ENCODE measurements around the gene PCARE. TPM values are rescaled to one million over a fixed set of nuclear protein-coding genes. Genes with fewer than 3 reads are reported as not detected.

PCARE gene
- total RNA-seq, 2 experiments from 2014 or later: not detected

DNA sequence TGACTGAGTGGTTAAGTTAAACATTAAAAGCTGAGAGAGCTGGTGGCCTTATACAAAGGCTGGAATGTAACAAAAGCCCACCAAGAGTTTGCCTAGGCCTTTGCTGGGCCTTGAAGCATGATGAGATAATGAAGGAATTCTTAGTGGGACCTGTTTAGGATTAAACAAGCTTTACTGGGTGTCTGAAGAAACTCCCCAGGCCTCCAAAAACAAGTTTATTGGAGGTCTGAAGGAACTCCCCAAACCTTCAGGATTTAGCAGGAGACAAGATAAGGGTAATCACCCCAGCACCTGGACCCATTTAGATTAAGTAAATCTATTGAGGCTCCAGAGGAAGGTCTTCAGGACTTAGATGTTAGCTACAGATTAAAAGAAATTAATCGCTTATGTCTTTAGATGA is 18.7 kb downstream of the PCARE start:
- Mint-ChIP-seq H3K27ac (no peak overlapping the region), H3K27me3 (no peaks in the 10 kb centered on the region), H3K9me3 (no peaks in the 10 kb centered on the region), H3K36me3 (ENCODE audit: low read depth) (no peaks in the 10 kb centered on the region), H3K4me3 (no peak overlapping the region), H3K4me1 (ENCODE audit: low read depth) (peaks cover 12% of the 10 kb centered on the region)
- POLR2A ChIA-PET: no interaction called here
- ATAC-seq (no peak), DNase-seq (no peak)
- CTCF ChIA-PET: no interaction called here
- TF ChIP-seq, protein P1, sequence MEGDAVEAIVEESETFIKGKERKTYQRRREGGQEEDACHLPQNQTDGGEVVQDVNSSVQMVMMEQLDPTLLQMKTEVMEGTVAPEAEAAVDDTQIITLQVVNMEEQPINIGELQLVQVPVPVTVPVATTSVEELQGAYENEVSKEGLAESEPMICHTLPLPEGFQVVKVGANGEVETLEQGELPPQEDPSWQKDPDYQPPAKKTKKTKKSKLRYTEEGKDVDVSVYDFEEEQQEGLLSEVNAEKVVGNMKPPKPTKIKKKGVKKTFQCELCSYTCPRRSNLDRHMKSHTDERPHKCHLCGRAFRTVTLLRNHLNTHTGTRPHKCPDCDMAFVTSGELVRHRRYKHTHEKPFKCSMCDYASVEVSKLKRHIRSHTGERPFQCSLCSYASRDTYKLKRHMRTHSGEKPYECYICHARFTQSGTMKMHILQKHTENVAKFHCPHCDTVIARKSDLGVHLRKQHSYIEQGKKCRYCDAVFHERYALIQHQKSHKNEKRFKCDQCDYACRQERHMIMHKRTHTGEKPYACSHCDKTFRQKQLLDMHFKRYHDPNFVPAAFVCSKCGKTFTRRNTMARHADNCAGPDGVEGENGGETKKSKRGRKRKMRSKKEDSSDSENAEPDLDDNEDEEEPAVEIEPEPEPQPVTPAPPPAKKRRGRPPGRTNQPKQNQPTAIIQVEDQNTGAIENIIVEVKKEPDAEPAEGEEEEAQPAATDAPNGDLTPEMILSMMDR (IDR thresholded peaks at IDR 0.05): no peak
- intact Hi-C loops (cut with micrococcal nuclease): no loop called here

GRCh38 chr2:29054430-29054829 is 19.9 kb downstream of the PCARE start:
- TF ChIP-seq, protein P1 (IDR thresholded peaks at IDR 0.05): no peak
- H3K9me3 Mint-ChIP-seq: no peaks in the 10 kb centered on the region
- H3K4me1 Mint-ChIP-seq (ENCODE audit: low read depth): peaks cover 5% of the 10 kb centered on the region
- no peaks in the 10 kb centered on the region for H3K27me3 Mint-ChIP-seq
- POLR2A ChIA-PET: interaction anchor here (0.8 kb wide), 1 partner anchor 79 kb away, joined by 3 read pairs; no protein-coding TSS in a partner anchor
- CTCF ChIA-PET: no interaction called here
- no peaks in the 10 kb centered on the region for H3K36me3 Mint-ChIP-seq (ENCODE audit: low read depth)
- no peak overlapping the region for H3K4me3 Mint-ChIP-seq
- no peak for DNase-seq
- intact Hi-C loops (cut with micrococcal nuclease): no loop called here
- no peak for ATAC-seq
- H3K27ac Mint-ChIP-seq: no peak overlapping the region

- Mint-ChIP-seq H3K36me3 (ENCODE audit: low read depth) (no peaks in the 10 kb centered on the region), H3K27me3 (no peaks in the 10 kb centered on the region), H3K9me3 (no peaks in the 10 kb centered on the region), H3K4me3 (no peak overlapping the region), H3K27ac (no peak overlapping the region), H3K4me1 (ENCODE audit: low read depth) (peaks cover 3% of the 10 kb centered on the region)
- no peak for ATAC-seq
- no peak for DNase-seq
- intact Hi-C loops (cut with micrococcal nuclease): no loop called here
- ChIA-PET CTCF (interaction anchor here (0.9 kb wide), 1 partner anchor 51 kb away, joined by 3 read pairs; no protein-coding TSS in a partner anchor), POLR2A (interaction anchor here (0.8 kb wide), 1 partner anchor 80 kb away, joined by 3 read pairs; no protein-coding TSS in a partner anchor)
- TF ChIP-seq, protein P1 (IDR thresholded peaks at IDR 0.05): no peak
Measured at GRCh38 chr2:29053670-29054400, 20.5 kb downstream of the PCARE start.

DNA sequence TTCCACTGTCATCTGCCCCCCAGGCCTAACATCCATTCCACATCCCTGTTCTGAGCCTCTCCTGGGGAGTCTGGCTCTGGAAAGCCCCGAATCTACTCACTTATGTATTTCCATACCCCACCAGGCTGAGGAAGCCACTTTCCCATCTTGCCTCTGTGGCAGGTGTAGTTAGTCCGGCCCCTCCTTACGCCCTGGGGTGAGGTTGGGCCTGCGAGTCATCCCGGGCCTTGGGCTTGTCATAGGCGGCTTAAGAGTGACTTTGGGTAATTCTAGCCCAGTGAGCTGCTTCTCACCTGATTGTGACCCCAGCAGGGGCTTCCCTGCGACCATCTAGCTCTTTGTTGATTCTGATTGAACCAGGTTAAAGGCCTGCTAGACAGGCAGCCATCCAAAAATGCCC is 21.1 kb downstream of the PCARE start:
- no peak overlapping the region for H3K4me3 Mint-ChIP-seq
- ChIA-PET CTCF (interaction anchor here (0.9 kb wide), 1 partner anchor 52 kb away, joined by 3 read pairs; no protein-coding TSS in a partner anchor), POLR2A (no interaction called here)
- H3K27me3 Mint-ChIP-seq: no peaks in the 10 kb centered on the region
- ATAC-seq (no peak), DNase-seq (peak; percentile 23)
- H3K4me1 Mint-ChIP-seq (ENCODE audit: low read depth): peaks cover 3% of the 10 kb centered on the region
- TF ChIP-seq, protein P1 (IDR thresholded peaks at IDR 0.05): no peak
- H3K9me3 Mint-ChIP-seq: no peaks in the 10 kb centered on the region
- intact Hi-C loops (cut with micrococcal nuclease): no loop called here
- no peak overlapping the region for H3K27ac Mint-ChIP-seq
- H3K36me3 Mint-ChIP-seq (ENCODE audit: low read depth): no peaks in the 10 kb centered on the region

DNA sequence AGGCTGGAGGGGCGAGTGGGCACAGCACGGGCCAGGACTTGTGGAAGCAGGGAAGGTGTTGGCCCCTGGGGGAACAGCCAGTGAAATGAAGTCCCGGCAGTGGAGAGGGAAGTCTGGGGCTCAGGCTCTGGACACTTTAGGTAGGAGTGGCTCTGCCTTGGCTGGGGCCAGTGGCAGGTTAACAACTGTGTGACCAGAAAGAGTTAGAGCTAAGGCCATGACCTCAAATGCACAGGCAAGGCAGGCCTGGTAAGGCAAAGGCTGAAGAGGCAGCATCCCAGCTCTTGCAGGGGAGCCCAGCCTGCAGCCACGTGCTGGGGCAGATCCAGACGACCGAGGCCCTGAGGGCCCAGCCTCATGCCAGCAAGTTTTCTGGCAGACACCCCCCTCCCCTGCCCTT is 21.5 kb downstream of the PCARE start:
- H3K4me1 Mint-ChIP-seq (ENCODE audit: low read depth): peaks cover 3% of the 10 kb centered on the region
- intact Hi-C loops (cut with micrococcal nuclease): no loop called here
- DNase-seq: no peak
- no peaks in the 10 kb centered on the region for H3K27me3 Mint-ChIP-seq
- POLR2A ChIA-PET: no interaction called here
- no peaks in the 10 kb centered on the region for H3K36me3 Mint-ChIP-seq (ENCODE audit: low read depth)
- H3K27ac Mint-ChIP-seq: no peak overlapping the region
- no peak overlapping the region for H3K4me3 Mint-ChIP-seq
- TF ChIP-seq, protein P1 (IDR thresholded peaks at IDR 0.05): no peak
- CTCF ChIA-PET: no interaction called here
- no peaks in the 10 kb centered on the region for H3K9me3 Mint-ChIP-seq
- no peak for ATAC-seq
